Mesenchymal stem cell (in vitro differentiated cells and primary cell): ENCODE measurements around the gene CAMK2G.

Source experiments
- DNase-seq: peaks from one replicate; pipeline ENCODE4 v3.0.0-alpha.2; 2013
- H2AFZ ChIP-seq: one replicate; pipeline ENCODE4 v1.6.1; 2013; ENCODE audit warnings: low read depth, mild to moderate bottlenecking, control low read depth, inconsistent platforms, low read length, moderate library complexity
- H2AK5ac ChIP-seq: 2 replicates; pipeline ENCODE4 v1.6.1; 2013; ENCODE audit warnings: low read length, moderate library complexity, mild to moderate bottlenecking, inconsistent platforms; ENCODE audit not compliant: severe bottlenecking
- H2BK120ac ChIP-seq: one replicate; pipeline ENCODE4 v1.6.1; 2013; ENCODE audit warnings: low read depth, mild to moderate bottlenecking, inconsistent platforms, low read length, moderate library complexity
- H2BK12ac ChIP-seq, 2 experiments: one replicate each; pipeline ENCODE4 v1.6.1; 2013; ENCODE audit warnings: inconsistent platforms in 2 of 2, low read length in 2 of 2, mild to moderate bottlenecking in 2 of 2, moderate library complexity in 2 of 2, control low read depth in 1 of 2
- H2BK15ac ChIP-seq: one replicate; pipeline ENCODE4 v1.6.1; 2013; ENCODE audit warnings: mild to moderate bottlenecking, low read depth, inconsistent platforms; ENCODE audit not compliant: poor library complexity, severe bottlenecking
- H2BK5ac ChIP-seq: 2 replicates; pipeline ENCODE4 v1.6.1; 2013; ENCODE audit warnings: low read depth, mild to moderate bottlenecking, low read length, control low read depth, inconsistent platforms; ENCODE audit not compliant: poor library complexity, severe bottlenecking
- H3K14ac ChIP-seq, 2 experiments: one replicate each; pipeline ENCODE4 v1.6.1; 2013; ENCODE audit warnings: inconsistent platforms in 2 of 2, low read length in 2 of 2, control low read depth in 1 of 2, mild to moderate bottlenecking in 1 of 2, moderate library complexity in 1 of 2
- H3K18ac ChIP-seq, 2 experiments: one replicate each; pipeline ENCODE4 v1.6.1; 2013; ENCODE audit warnings: inconsistent platforms in 2 of 2, low read length in 2 of 2, control low read depth in 1 of 2, low read depth in 1 of 2, mild to moderate bottlenecking in 1 of 2
- H3K23ac ChIP-seq, 2 experiments: one replicate each; pipeline ENCODE4 v1.6.1; 2013; ENCODE audit warnings: inconsistent platforms in 2 of 2, low read length in 2 of 2, mild to moderate bottlenecking in 2 of 2, moderate library complexity in 2 of 2, control low read depth in 1 of 2
- H3K27ac ChIP-seq: 2 replicates; pipeline ENCODE4 v1.5.1; 2013; ENCODE audit warnings: mild to moderate bottlenecking, moderate library complexity, low read length, control low read depth, inconsistent platforms; ENCODE audit not compliant: poor library complexity, severe bottlenecking
- H3K27me3 ChIP-seq, 2 experiments: 2 replicates each; pipeline versions ENCODE4 v1.6.1 to v1.7.0; 2013; ENCODE audit warnings: low read length in 2 of 2, mild to moderate bottlenecking in 2 of 2, moderate library complexity in 2 of 2, control low read depth in 1 of 2, inconsistent platforms in 1 of 2; ENCODE audit not compliant: control insufficient read depth in 1 of 2, insufficient read depth in 1 of 2
- H3K36me3 ChIP-seq, 2 experiments: 2 replicates each; pipeline versions ENCODE4 v1.6.1 to v1.7.0; 2013; ENCODE audit warnings: low read length in 2 of 2, control low read depth in 1 of 2, inconsistent platforms in 1 of 2, low read depth in 1 of 2, mild to moderate bottlenecking in 1 of 2; ENCODE audit not compliant: insufficient read depth in 2 of 2, control insufficient read depth in 1 of 2
- H3K4ac ChIP-seq, 2 experiments: one replicate each; pipeline ENCODE4 v1.6.1; 2013; ENCODE audit warnings: inconsistent platforms in 2 of 2, low read length in 2 of 2, mild to moderate bottlenecking in 2 of 2, moderate library complexity in 2 of 2, control low read depth in 1 of 2, low read depth in 1 of 2
- H3K4me1 ChIP-seq: 2 replicates; pipeline ENCODE4 v1.6.1; 2013; ENCODE audit warnings: low read depth, low read length, control low read depth; ENCODE audit not compliant: control insufficient read depth, insufficient read depth
- H3K4me2 ChIP-seq: 2 replicates; pipeline ENCODE4 v1.6.1; 2013; ENCODE audit warnings: low read length, mild to moderate bottlenecking, inconsistent platforms; ENCODE audit not compliant: poor library complexity, severe bottlenecking
- H3K4me3 ChIP-seq, 2 experiments: 2 replicates each; pipeline versions ENCODE4 v1.5.1 to v1.7.0; 2013; ENCODE audit warnings: low read length in 2 of 2, mild to moderate bottlenecking in 2 of 2, control low read depth in 1 of 2, low read depth in 1 of 2; ENCODE audit not compliant: insufficient read depth in 1 of 2
- H3K79me1 ChIP-seq: replicated peaks from 2 replicates; pipeline ENCODE4 v1.6.1; 2013; ENCODE audit warnings: mild to moderate bottlenecking, control low read depth, low read length, inconsistent platforms; ENCODE audit not compliant: poor library complexity, severe bottlenecking
- H3K9ac ChIP-seq: 2 replicates; pipeline ENCODE4 v1.7.0; 2013; ENCODE audit warnings: mild to moderate bottlenecking, low read length, moderate library complexity
- H3K9me3 ChIP-seq: 2 replicates; pipeline ENCODE4 v1.7.0; 2013; ENCODE audit warnings: mild to moderate bottlenecking, low read length; ENCODE audit not compliant: control insufficient read depth
- H4K8ac ChIP-seq: one replicate; pipeline ENCODE4 v1.6.1; 2013; ENCODE audit warnings: inconsistent platforms, mild to moderate bottlenecking, low read length, moderate library complexity
- H4K91ac ChIP-seq: one replicate; pipeline ENCODE4 v1.6.1; 2013; ENCODE audit warnings: mild to moderate bottlenecking, low read length, inconsistent platforms
- WGBS: methylation state at CpG from one replicate; pipeline ENCODE4 v1.1.7; 2013; ENCODE audit warnings: mixed read lengths; 5-methylcytosine and 5-hydroxymethylcytosine counted together

CAMK2G gene

DNA sequence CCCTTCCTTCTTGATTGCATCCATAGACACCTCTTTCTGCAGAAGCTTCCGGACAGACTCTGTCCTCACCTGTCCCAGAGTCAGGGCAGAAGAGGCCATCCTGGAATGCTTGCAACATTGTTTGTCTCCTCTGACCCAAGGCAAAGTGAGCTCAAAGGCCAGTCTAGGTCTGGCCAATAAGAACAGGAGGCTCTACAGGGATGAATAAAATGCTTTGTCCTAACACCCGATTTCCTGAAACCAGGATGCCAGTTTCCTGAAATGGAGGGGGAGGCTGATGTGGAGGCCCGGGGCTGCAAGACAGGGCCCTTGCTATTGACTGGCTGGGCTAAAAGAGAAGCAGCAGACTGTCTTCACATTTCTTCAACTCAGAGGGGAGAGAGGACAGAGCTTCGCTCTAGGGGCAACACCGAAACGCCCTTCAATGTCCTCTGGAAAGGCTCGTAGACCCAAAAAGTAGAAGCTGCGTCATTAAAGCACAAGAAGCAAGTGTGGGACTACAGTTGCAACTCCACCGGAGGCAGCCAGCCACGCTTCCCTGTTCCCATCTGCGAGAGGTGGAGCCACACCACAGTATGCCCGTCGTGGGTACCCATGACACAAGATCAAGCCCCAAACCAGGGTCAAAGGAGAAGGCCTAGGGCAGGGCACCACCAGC, 33.8 kb downstream of the CAMK2G start:
- Histone ChIP-seq H4K91ac (no peak overlapping the region), H2BK5ac (no peak overlapping the region), H2AFZ (no peak overlapping the region), H2BK120ac (no peak overlapping the region), H3K9me3 (no peaks in the 10 kb centered on the region), H3K4me1 (peaks cover 16% of the 10 kb centered on the region), H4K8ac (no peak overlapping the region), H2BK15ac (no peak overlapping the region), H2AK5ac (no peak overlapping the region), H3K79me1 (no peaks in the 10 kb centered on the region), H3K14ac (no peak overlapping the region), H3K18ac (no peak overlapping the region), H3K23ac (no peak overlapping the region), H3K9ac (peak overlapping the region; percentile 54), H3K4ac (no peak overlapping the region), H3K27me3 (no peaks in the 10 kb centered on the region), H3K36me3 (peaks cover 63 to 72% of the 10 kb centered on the region in 2 experiments), H3K4me3 (no peak overlapping the region), H3K27ac (no peak overlapping the region), H3K4me2 (no peak overlapping the region), H2BK12ac (no peak overlapping the region)
- 95% methylated on average over 13 of the region's 13 CpGs for WGBS
- no peak for DNase-seq

- no peak overlapping the region for H4K8ac ChIP-seq
Observed at GRCh38 chr10:73840056-73840402, 34.3 kb downstream of the CAMK2G start.

GRCh38 chr10:73839276-73839966, 34.9 kb downstream of the CAMK2G start:
- H3K27me3 ChIP-seq = no peaks in the 10 kb centered on the region
- no peak overlapping the region for H2BK15ac ChIP-seq
- H3K4me3 ChIP-seq = no peak overlapping the region
- no peak overlapping the region for H3K4ac ChIP-seq
- no peak overlapping the region for H2BK5ac ChIP-seq
- no peaks in the 10 kb centered on the region for H3K79me1 ChIP-seq
- H3K4me2 ChIP-seq = no peak overlapping the region
- no peak overlapping the region for H4K91ac ChIP-seq
- no peak overlapping the region for H2AFZ ChIP-seq
- H4K8ac ChIP-seq = no peak overlapping the region
- H2BK12ac ChIP-seq = no peak overlapping the region
- H2BK120ac ChIP-seq = no peak overlapping the region
- no peaks in the 10 kb centered on the region for H3K9me3 ChIP-seq
- H3K23ac ChIP-seq = peak overlapping the region in 1 of 2 experiments; percentile 29
- 98% methylated on average over 40 of the region's 40 CpGs for WGBS
- no peak for DNase-seq
- H3K27ac ChIP-seq = no peak overlapping the region
- no peak overlapping the region for H3K9ac ChIP-seq
- H3K4me1 ChIP-seq = peaks cover 16% of the 10 kb centered on the region
- peak overlapping the region in 1 of 2 experiments; percentile 26 for H3K18ac ChIP-seq
- no peak overlapping the region for H3K14ac ChIP-seq
- no peak overlapping the region for H2AK5ac ChIP-seq
- H3K36me3 ChIP-seq = peaks cover 63 to 71% of the 10 kb centered on the region in 2 experiments

More at GRCh38 chr10:73840056-73840402, 34.3 kb downstream of the CAMK2G start:
- 67% methylated on average over 3 of the region's 4 CpGs for WGBS
- no peak overlapping the region for H2BK15ac ChIP-seq
- no peak overlapping the region for H2BK12ac ChIP-seq
- no peak overlapping the region for H3K27ac ChIP-seq
- no peak overlapping the region for H2BK5ac ChIP-seq
- H2AK5ac ChIP-seq = no peak overlapping the region
- peak; percentile 39 for DNase-seq
- H3K14ac ChIP-seq = no peak overlapping the region
- H3K27me3 ChIP-seq = no peaks in the 10 kb centered on the region
- no peak overlapping the region for H3K9ac ChIP-seq
- no peak overlapping the region for H3K23ac ChIP-seq
- peak overlapping the region in 1 of 2 experiments; percentile 26 for H3K18ac ChIP-seq
- H3K36me3 ChIP-seq = peaks cover 63 to 71% of the 10 kb centered on the region in 2 experiments
- H4K91ac ChIP-seq = no peak overlapping the region
- no peak overlapping the region for H3K4ac ChIP-seq
- H3K4me3 ChIP-seq = no peak overlapping the region
- no peak overlapping the region for H2BK120ac ChIP-seq
- H3K4me2 ChIP-seq = no peak overlapping the region
- H3K4me1 ChIP-seq = peaks cover 16% of the 10 kb centered on the region
- no peak overlapping the region for H2AFZ ChIP-seq
- no peaks in the 10 kb centered on the region for H3K79me1 ChIP-seq
- no peaks in the 10 kb centered on the region for H3K9me3 ChIP-seq

- H2BK12ac ChIP-seq = no peak overlapping the region
- 97% methylated on average over 7 of the region's 8 CpGs for WGBS
- peaks cover 16% of the 10 kb centered on the region for H3K4me1 ChIP-seq
- peaks cover 65 to 73% of the 10 kb centered on the region in 2 experiments for H3K36me3 ChIP-seq
- H3K23ac ChIP-seq = no peak overlapping the region
- H3K9ac ChIP-seq = no peak overlapping the region
- H3K27ac ChIP-seq = no peak overlapping the region
- no peak overlapping the region for H3K14ac ChIP-seq
- H2AFZ ChIP-seq = no peak overlapping the region
- no peak overlapping the region for H3K4me3 ChIP-seq
- H3K9me3 ChIP-seq = no peaks in the 10 kb centered on the region
- H3K18ac ChIP-seq = no peak overlapping the region
- H2AK5ac ChIP-seq = no peak overlapping the region
- H3K4me2 ChIP-seq = no peak overlapping the region
- no peak overlapping the region for H2BK120ac ChIP-seq
- no peaks in the 10 kb centered on the region for H3K27me3 ChIP-seq
- no peak overlapping the region for H3K4ac ChIP-seq
- no peak overlapping the region for H2BK15ac ChIP-seq
- H4K8ac ChIP-seq = no peak overlapping the region
- no peak for DNase-seq
- no peak overlapping the region for H2BK5ac ChIP-seq
- no peaks in the 10 kb centered on the region for H3K79me1 ChIP-seq
- no peak overlapping the region for H4K91ac ChIP-seq
Observed at GRCh38 chr10:73838827-73839226, 35.5 kb downstream of the CAMK2G start.
